Smooth muscle cell (in vitro differentiated cells): ENCODE measurements around the gene ALKBH3. TPM values are rescaled to one million over a fixed set of nuclear protein-coding genes. Genes with fewer than 3 reads are reported as not detected.

Source experiments
- DNase-seq: peaks from one replicate; lab custom pipeline; 2025; ENCODE audit not compliant: unreplicated experiment; lab: John Stamatoyannopoulos, UW
- H2AFZ ChIP-seq: fragments of 200-600 bp; sonication (generic); 2 replicates; pipeline ENCODE4 v1.6.0; 2016; ENCODE audit warnings: antibody characterized with exemption, low read depth, mild to moderate bottlenecking
- H3F3A ChIP-seq: fragments of 200-600 bp; sonication (generic); 2 replicates; pipeline ENCODE4 v1.6.0; 2017; ENCODE audit warnings: antibody characterized with exemption, low read depth
- H3K27ac ChIP-seq: fragments of 200-600 bp; sonication (generic); 2 replicates; pipeline ENCODE4 v1.5.1; 2016; ENCODE audit warnings: low read depth, mild to moderate bottlenecking
- H3K27me3 ChIP-seq: fragments of 200-600 bp; sonication (generic); 2 replicates; pipeline ENCODE4 v1.6.1; 2016; ENCODE audit warnings: low read depth, mild to moderate bottlenecking
- H3K36me3 ChIP-seq: fragments of 200-600 bp; sonication (generic); 2 replicates; pipeline ENCODE4 v1.5.1; 2016; ENCODE audit warnings: low read depth
- H3K4me1 ChIP-seq: fragments of 200-600 bp; sonication (generic); 2 replicates; pipeline ENCODE4 v1.5.1; 2016; ENCODE audit warnings: low read depth
- H3K4me2 ChIP-seq: fragments of 200-600 bp; sonication (generic); 2 replicates; pipeline ENCODE4 v1.6.0; 2016; ENCODE audit warnings: mild to moderate bottlenecking
- H3K4me3 ChIP-seq: fragments of 200-600 bp; sonication (generic); 2 replicates; pipeline ENCODE4 v1.5.1; 2016; ENCODE audit warnings: mild to moderate bottlenecking
- H3K79me2 ChIP-seq: fragments of 200-600 bp; sonication (generic); 2 replicates; pipeline ENCODE4 v1.6.0; 2016; ENCODE audit warnings: low read depth, mild to moderate bottlenecking
- H3K9ac ChIP-seq: fragments of 200-600 bp; sonication (generic); 2 replicates; pipeline ENCODE4 v1.6.0; 2016; ENCODE audit warnings: low read depth
- H3K9me3 ChIP-seq: fragments of 200-600 bp; sonication (generic); replicated peaks from 2 replicates; pipeline ENCODE4 v1.5.1; 2016; ENCODE audit warnings: low read depth
- H4K20me1 ChIP-seq: fragments of 200-600 bp; sonication (generic); 2 replicates; pipeline ENCODE4 v1.6.0; 2016; ENCODE audit warnings: low read depth
- WGBS: methylation state at CpG from one replicate; pipeline ENCODE4 v1.1.7; 2016; ENCODE audit warnings: low lambda C conversion rate; 5-methylcytosine and 5-hydroxymethylcytosine counted together
- polyA plus RNA-seq: library from polyadenylated mRNA; unstranded; fragments of >200 nt; fragmentation: Nextera tagmentation; extraction: Ambion mirVana; gene quantifications from 2 replicates; pipeline ENCODE4 v1.2.1, GENCODE V29; 2016
- total RNA-seq: library from RNA; depleted of rRNA; stranded (reverse); fragments of >200 nt; gene quantifications from 2 replicates; pipeline ENCODE4 v1.2.3, GENCODE V29; 2014
- TF ChIP-seq, protein P1 (sequence below): fragments of 200-600 bp; sonication (generic); IDR thresholded peaks from 2 replicates; pipeline ENCODE4 v1.5.1; 2017; ENCODE audit warnings: borderline replicate concordance, mild to moderate bottlenecking, antibody characterized with exemption; ENCODE audit not compliant: insufficient read depth, poor library complexity, severe bottlenecking

Gene ALKBH3
- total and polyA plus RNA-seq, 2 experiments from 2014 or later, result 29.9 to 34.3 TPM

- H3K9me3 ChIP-seq, result no peaks in the 10 kb centered on the region
- H3K27ac ChIP-seq, result no peak overlapping the region
- no peak overlapping the region for H3K4me3 ChIP-seq
- H3K36me3 ChIP-seq, result peaks cover 4% of the 10 kb centered on the region
- no peak overlapping the region for H3K4me2 ChIP-seq
- H3K4me1 ChIP-seq, result no peaks in the 10 kb centered on the region
- H3F3A ChIP-seq, result peaks cover under 1% of the 10 kb centered on the region
- no peak overlapping the region for H2AFZ ChIP-seq
- no peaks in the 10 kb centered on the region for H3K79me2 ChIP-seq
- H4K20me1 ChIP-seq, result no peaks in the 10 kb centered on the region
- TF ChIP-seq, protein P1, sequence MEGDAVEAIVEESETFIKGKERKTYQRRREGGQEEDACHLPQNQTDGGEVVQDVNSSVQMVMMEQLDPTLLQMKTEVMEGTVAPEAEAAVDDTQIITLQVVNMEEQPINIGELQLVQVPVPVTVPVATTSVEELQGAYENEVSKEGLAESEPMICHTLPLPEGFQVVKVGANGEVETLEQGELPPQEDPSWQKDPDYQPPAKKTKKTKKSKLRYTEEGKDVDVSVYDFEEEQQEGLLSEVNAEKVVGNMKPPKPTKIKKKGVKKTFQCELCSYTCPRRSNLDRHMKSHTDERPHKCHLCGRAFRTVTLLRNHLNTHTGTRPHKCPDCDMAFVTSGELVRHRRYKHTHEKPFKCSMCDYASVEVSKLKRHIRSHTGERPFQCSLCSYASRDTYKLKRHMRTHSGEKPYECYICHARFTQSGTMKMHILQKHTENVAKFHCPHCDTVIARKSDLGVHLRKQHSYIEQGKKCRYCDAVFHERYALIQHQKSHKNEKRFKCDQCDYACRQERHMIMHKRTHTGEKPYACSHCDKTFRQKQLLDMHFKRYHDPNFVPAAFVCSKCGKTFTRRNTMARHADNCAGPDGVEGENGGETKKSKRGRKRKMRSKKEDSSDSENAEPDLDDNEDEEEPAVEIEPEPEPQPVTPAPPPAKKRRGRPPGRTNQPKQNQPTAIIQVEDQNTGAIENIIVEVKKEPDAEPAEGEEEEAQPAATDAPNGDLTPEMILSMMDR, result no peak
- 95% methylated on average over 1 of the region's 1 CpG for WGBS
- no peak for DNase-seq
- H3K27me3 ChIP-seq, result no peaks in the 10 kb centered on the region
- no peak overlapping the region for H3K9ac ChIP-seq
These were observed 33.8 kb downstream of the ALKBH3 start for GRCh38 chr11:43914466-43914865.

DNA sequence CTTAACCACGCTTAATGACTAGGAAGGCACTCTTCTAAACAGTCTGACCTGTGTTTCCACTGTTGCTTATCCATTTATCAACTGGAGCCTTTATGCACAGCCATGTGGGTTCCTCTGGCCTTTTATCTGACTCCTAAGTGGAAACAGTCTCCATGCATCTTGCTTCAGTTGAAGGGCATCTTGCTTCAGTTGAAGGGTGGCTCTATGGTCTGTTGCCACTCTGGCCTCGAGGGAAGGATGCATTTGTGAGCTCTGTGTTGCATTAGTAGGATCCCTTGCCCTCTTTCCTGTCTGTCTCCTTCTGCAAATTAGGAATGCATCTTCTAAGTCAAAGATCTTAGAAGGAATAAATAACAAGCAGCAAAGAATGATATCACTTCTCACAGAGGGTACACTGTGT lies 36.0 kb downstream of the ALKBH3 start:
- no peak for DNase-seq
- H3K4me2 ChIP-seq, result no peak overlapping the region
- WGBS, result 58% methylated on average over 2 of the region's 2 CpGs
- H3F3A ChIP-seq, result peaks cover 10% of the 10 kb centered on the region
- no peaks in the 10 kb centered on the region for H3K4me1 ChIP-seq
- TF ChIP-seq, protein P1, result no peak
- H2AFZ ChIP-seq, result no peak overlapping the region
- no peaks in the 10 kb centered on the region for H3K27me3 ChIP-seq
- no peaks in the 10 kb centered on the region for H3K9me3 ChIP-seq
- H4K20me1 ChIP-seq, result no peaks in the 10 kb centered on the region
- no peak overlapping the region for H3K9ac ChIP-seq
- peaks cover 4% of the 10 kb centered on the region for H3K36me3 ChIP-seq
- no peak overlapping the region for H3K4me3 ChIP-seq
- H3K79me2 ChIP-seq, result no peaks in the 10 kb centered on the region
- H3K27ac ChIP-seq, result no peak overlapping the region

DNA sequence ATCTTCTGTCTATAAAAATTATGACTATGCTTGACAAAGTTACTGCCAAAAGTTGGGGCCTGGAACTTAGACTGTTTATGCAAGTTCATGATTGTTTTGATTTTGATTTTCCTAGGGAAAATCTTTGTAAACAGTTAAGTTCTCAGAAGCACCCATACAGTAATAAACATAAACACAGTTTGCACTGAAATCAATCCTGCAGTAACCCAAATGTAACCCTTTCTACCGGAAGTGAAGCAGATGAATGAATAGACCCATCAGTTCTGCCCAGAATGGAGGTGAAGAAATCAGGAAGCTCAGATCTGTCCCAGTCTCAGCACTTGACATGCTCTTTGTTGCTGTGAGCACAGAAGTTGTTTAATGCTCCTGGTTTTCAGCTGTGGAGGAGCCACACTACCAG lies 37.2 kb downstream of the ALKBH3 start:
- H4K20me1 ChIP-seq, result no peaks in the 10 kb centered on the region
- WGBS, result 44% methylated on average over 1 of the region's 1 CpG
- H3K4me3 ChIP-seq, result no peak overlapping the region
- peaks cover 4% of the 10 kb centered on the region for H3K36me3 ChIP-seq
- no peak overlapping the region for H3K9ac ChIP-seq
- H3K4me1 ChIP-seq, result no peaks in the 10 kb centered on the region
- no peak overlapping the region for H2AFZ ChIP-seq
- TF ChIP-seq, protein P1, result no peak
- no peak overlapping the region for H3K27ac ChIP-seq
- H3F3A ChIP-seq, result peaks cover 14% of the 10 kb centered on the region
- H3K9me3 ChIP-seq, result no peaks in the 10 kb centered on the region
- H3K27me3 ChIP-seq, result no peaks in the 10 kb centered on the region
- no peak for DNase-seq
- no peak overlapping the region for H3K4me2 ChIP-seq
- no peaks in the 10 kb centered on the region for H3K79me2 ChIP-seq

GRCh38 chr11:43918662-43919061 lies 38.0 kb downstream of the ALKBH3 start:
- H3K9ac ChIP-seq, result no peak overlapping the region
- peaks cover 7% of the 10 kb centered on the region for H3K4me1 ChIP-seq
- no peak for DNase-seq
- no peak overlapping the region for H2AFZ ChIP-seq
- TF ChIP-seq, protein P1, result no peak
- H3F3A ChIP-seq, result peaks cover 14% of the 10 kb centered on the region
- no peaks in the 10 kb centered on the region for H3K27me3 ChIP-seq
- H3K4me3 ChIP-seq, result no peak overlapping the region
- no peak overlapping the region for H3K4me2 ChIP-seq
- peaks cover under 1% of the 10 kb centered on the region for H3K36me3 ChIP-seq
- H3K27ac ChIP-seq, result no peak overlapping the region
- no peaks in the 10 kb centered on the region for H3K79me2 ChIP-seq
- no peaks in the 10 kb centered on the region for H4K20me1 ChIP-seq
- H3K9me3 ChIP-seq, result no peaks in the 10 kb centered on the region
